SK-N-MC (cell line): Measurements from ENCODE around the gene CDH12.
"Not testable (repeated sequence)": the region's sequence is repeated elsewhere in the genome, so short reads cannot be mapped to it uniquely, and the experiment has no call there.

Source experiments
- DNase-seq: peaks from one replicate; pipeline ENCODE4 v3.0.0-alpha.2; 2011; ENCODE audit warnings: low read depth, low spot score
- H3K27ac ChIP-seq: fragments of 200-600 bp; sonication (generic); 2 replicates; pipeline ENCODE4 v1.5.1; 2016; ENCODE audit warnings: mixed run types
- H3K36me3 ChIP-seq: fragments of 200-600 bp; sonication (generic); 2 replicates; pipeline ENCODE4 v1.6.1; 2017; ENCODE audit warnings: antibody characterized with exemption, low read length, mixed read lengths; ENCODE audit not compliant: insufficient read depth
- H3K4me3 ChIP-seq: fragments of 200-600 bp; sonication (generic); 2 replicates; pipeline ENCODE4 v1.5.1; 2016
- H3K9ac ChIP-seq: fragments of 200-600 bp; sonication (generic); 2 replicates; pipeline ENCODE4 v1.8.0; 2017; ENCODE audit warnings: mixed run types, mixed read lengths; ENCODE audit not compliant: insufficient read length
- H3K9me3 ChIP-seq: fragments of 200-600 bp; sonication (generic); 2 replicates; pipeline ENCODE4 v1.6.1; 2017; ENCODE audit warnings: low read depth, mild to moderate bottlenecking, antibody characterized with exemption, low read length, moderate library complexity, mixed read lengths
- EZH2 ChIP-seq: fragments of 200-600 bp; sonication (generic); IDR thresholded peaks from one replicate; pipeline ENCODE4 v1.6.1; 2017; ENCODE audit warnings: antibody characterized with exemption
- FOXP2 ChIP-seq: optimal IDR thresholded peaks from 2 replicates; pipeline ENCODE3; 2011; ENCODE audit warnings: mild to moderate bottlenecking, moderate library complexity; ENCODE audit not compliant: insufficient read depth; ENCODE audit errors: extremely low read length, control extremely low read depth
- POLR2AphosphoS5 ChIP-seq: IDR thresholded peaks from 2 replicates; pipeline ENCODE4 v1.6.1; 2012; ENCODE audit warnings: mild to moderate bottlenecking, low read depth, low read length, borderline replicate concordance

CDH12 gene

GRCh38 chr5:22056601-22057000 lies 796.5 kb downstream of the CDH12 start:
- Histone ChIP-seq H3K4me3 (no peak overlapping the region), H3K9me3 (no peaks in the 10 kb centered on the region), H3K36me3 (no peaks in the 10 kb centered on the region), H3K27ac (no peak overlapping the region), H3K9ac (no peak overlapping the region)
- DNase-seq, result no peak
- TF ChIP-seq POLR2AphosphoS5, result no peak
- TF ChIP-seq FOXP2, result no peak
- no peak for TF ChIP-seq EZH2

GRCh38 chr5:22053195-22053594 lies 799.9 kb downstream of the CDH12 start:
- H3K27ac ChIP-seq, result no peak overlapping the region
- TF ChIP-seq EZH2 (no peak), POLR2AphosphoS5 (no peak), FOXP2 (no peak)
- H3K4me3 ChIP-seq, result no peak overlapping the region
- H3K9ac ChIP-seq, result no peak overlapping the region
- no peaks in the 10 kb centered on the region for H3K36me3 ChIP-seq
- DNase-seq, result no peak
- no peaks in the 10 kb centered on the region for H3K9me3 ChIP-seq

DNA sequence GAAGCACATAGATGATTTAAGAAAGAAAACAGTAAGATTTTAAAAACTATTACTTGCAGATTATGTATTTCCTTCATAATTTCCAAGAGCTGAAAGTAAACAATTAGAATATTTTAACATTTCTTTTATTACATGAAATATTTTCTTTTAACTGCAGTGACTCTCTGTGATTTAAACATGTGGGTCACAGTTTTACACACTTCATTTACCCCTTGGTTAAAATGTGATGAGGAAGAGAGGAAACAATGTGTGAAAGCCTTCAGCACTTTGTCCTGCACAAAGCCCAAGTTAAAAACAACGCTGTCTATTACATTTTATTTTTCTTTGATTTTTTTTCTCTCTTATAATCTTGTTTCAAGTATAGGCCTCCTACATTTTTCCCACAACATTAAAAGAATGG lies 801.3 kb downstream of the CDH12 start:
- Histone ChIP-seq H3K9ac (no peak overlapping the region), H3K36me3 (no peaks in the 10 kb centered on the region), H3K4me3 (no peak overlapping the region), H3K27ac (no peak overlapping the region), H3K9me3 (no peaks in the 10 kb centered on the region)
- DNase-seq, result no peak
- TF ChIP-seq EZH2, result no peak
- TF ChIP-seq POLR2AphosphoS5, result no peak
- TF ChIP-seq FOXP2, result no peak

DNA sequence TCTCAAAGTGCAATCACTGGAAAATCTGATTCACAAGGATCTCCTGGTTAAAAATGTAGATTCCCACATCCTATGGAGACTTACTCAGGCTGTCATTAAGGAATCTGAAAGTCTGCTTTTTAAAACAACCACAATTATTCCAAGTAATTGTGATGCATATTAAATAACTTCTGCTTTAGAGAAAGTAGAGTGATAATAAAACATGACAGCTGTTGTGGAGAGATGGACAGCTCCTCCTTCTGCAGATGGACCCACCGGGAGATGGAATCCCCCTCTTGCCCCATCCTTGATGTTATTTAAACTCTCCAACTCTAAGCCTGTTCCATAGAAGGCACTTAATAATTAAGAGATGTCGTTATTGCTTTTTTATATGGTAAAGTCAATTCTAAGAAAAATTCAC lies 802.2 kb downstream of the CDH12 start:
- Histone ChIP-seq H3K9me3 (no peaks in the 10 kb centered on the region), H3K27ac (no peak overlapping the region), H3K4me3 (no peak overlapping the region), H3K9ac (no peak overlapping the region), H3K36me3 (no peaks in the 10 kb centered on the region)
- TF ChIP-seq POLR2AphosphoS5 (no peak), FOXP2 (no peak), EZH2 (no peak)
- DNase-seq, result no peak

GRCh38 chr5:22044229-22044628 lies 808.9 kb downstream of the CDH12 start:
- H3K9me3 ChIP-seq, result no peaks in the 10 kb centered on the region; the same call in none of the 2 replicates
- no peak for TF ChIP-seq POLR2AphosphoS5
- no peak for TF ChIP-seq EZH2
- TF ChIP-seq FOXP2, result no peak
- H3K4me3 ChIP-seq, result no peak overlapping the region
- H3K36me3 ChIP-seq, result no peaks in the 10 kb centered on the region
- no peak for DNase-seq
- H3K27ac ChIP-seq, result no peak overlapping the region
- no peak overlapping the region for H3K9ac ChIP-seq

- no peak for DNase-seq
- H3K4me3 ChIP-seq, result no peak overlapping the region
- no peak overlapping the region for H3K27ac ChIP-seq
- no peak for TF ChIP-seq FOXP2
- TF ChIP-seq POLR2AphosphoS5, result no peak
- H3K9ac ChIP-seq, result no peak overlapping the region
- no peaks in the 10 kb centered on the region; the same call in 1 of the 2 replicates for H3K9me3 ChIP-seq
- H3K36me3 ChIP-seq, result no peaks in the 10 kb centered on the region
Measured at GRCh38 chr5:22036061-22036460, 817.1 kb downstream of the CDH12 start.

GRCh38 chr5:22033066-22033465 lies 820.1 kb downstream of the CDH12 start:
- H3K36me3 ChIP-seq, result no peaks in the 10 kb centered on the region
- 0 out of 2 replicates have a peak overlapping the region, but pooled peaks have one; percentile 42 for H3K27ac ChIP-seq
- no peak overlapping the region for H3K9ac ChIP-seq
- H3K9me3 ChIP-seq, result no peaks in the 10 kb centered on the region
- H3K4me3 ChIP-seq, result no peak overlapping the region
- TF ChIP-seq POLR2AphosphoS5, result no peak
- no peak for TF ChIP-seq FOXP2
- no peak for DNase-seq

DNA sequence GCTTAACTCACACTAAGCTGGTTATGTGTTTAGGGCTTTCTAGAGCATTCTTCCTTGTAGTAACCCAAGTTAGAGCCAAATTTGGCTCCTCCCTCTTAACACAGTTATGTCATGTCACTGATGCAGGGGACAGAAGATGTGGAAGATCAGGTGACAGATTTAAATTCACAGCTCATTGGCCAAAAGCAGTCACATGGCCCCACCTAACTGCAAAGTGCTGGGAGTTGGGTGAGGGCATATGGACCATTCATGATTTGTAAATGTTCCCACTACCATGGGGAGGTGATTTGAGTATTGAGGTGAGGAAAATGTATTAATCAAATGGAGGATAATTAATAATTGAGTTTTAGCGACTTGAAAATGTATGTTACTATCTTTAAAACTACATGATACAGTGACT lies 829.4 kb downstream of the CDH12 start:
- TF ChIP-seq EZH2 (no peak), POLR2AphosphoS5 (no peak), FOXP2 (no peak)
- Histone ChIP-seq H3K4me3 (no peak overlapping the region), H3K9ac (no peak overlapping the region), H3K9me3 (no peaks in the 10 kb centered on the region), H3K36me3 (no peaks in the 10 kb centered on the region), H3K27ac (no peak overlapping the region)
- DNase-seq, result no peak

GRCh38 chr5:22012893-22013292 lies 840.3 kb downstream of the CDH12 start:
- not testable (repeated sequence) for DNase-seq, H3K9me3 ChIP-seq, H3K36me3 ChIP-seq, H3K9ac ChIP-seq, H3K4me3 ChIP-seq, H3K27ac ChIP-seq

DNA sequence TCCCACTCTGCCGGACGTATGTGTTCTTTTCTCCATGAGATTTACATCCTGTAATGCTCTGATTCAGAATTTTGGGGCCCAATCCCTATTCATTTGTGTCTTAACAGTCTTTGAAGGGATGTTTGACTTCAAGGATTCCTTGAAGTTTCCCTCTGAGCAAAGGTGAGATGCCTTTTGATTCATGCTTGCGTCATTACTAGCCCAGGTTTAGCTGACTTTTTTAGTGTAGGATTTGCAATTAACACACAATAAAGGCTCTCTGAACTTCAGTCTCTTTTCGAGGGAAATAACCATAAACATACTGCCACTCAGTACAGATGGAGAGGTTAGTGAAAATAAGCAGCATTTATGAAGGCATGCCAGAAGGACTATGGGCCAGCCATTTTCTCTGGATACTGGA lies 842.3 kb downstream of the CDH12 start:
- DNase-seq, H3K9me3 ChIP-seq, H3K9ac ChIP-seq, H3K36me3 ChIP-seq, H3K27ac ChIP-seq, H3K4me3 ChIP-seq: not testable (repeated sequence)

- not testable (repeated sequence) for H3K9ac ChIP-seq, H3K27ac ChIP-seq, DNase-seq, H3K36me3 ChIP-seq, H3K4me3 ChIP-seq, H3K9me3 ChIP-seq
Measured at GRCh38 chr5:22001097-22001496, 852.0 kb downstream of the CDH12 start.

- H3K27ac ChIP-seq, H3K36me3 ChIP-seq, H3K9ac ChIP-seq, DNase-seq, H3K4me3 ChIP-seq, H3K9me3 ChIP-seq: not testable (repeated sequence)
Measured at GRCh38 chr5:21985799-21986198, 867.3 kb downstream of the CDH12 start.

GRCh38 chr5:21951571-21951970 lies 901.6 kb downstream of the CDH12 start:
- H3K9me3 ChIP-seq, H3K9ac ChIP-seq, H3K27ac ChIP-seq, H3K4me3 ChIP-seq, DNase-seq, H3K36me3 ChIP-seq: not testable (repeated sequence)
